Hematopoietic multipotent progenitor cell (in vitro differentiated cells): ENCODE results near the gene AANAT. TPM values are rescaled to one million over a fixed set of nuclear protein-coding genes. Genes with fewer than 3 reads are reported as not detected.

Source experiments
- DNase-seq, 3 donors: peaks; one replicate each; pipeline ENCODE4 v3.0.0-alpha.2; 2011 to 2015; ENCODE audit warnings: low read depth in 2 of 3, low spot score in 2 of 3
- total RNA-seq: library from RNA; depleted of rRNA; stranded (reverse); fragments of >200 nt; gene quantifications from one replicate; pipeline ENCODE4 v1.2.3, GENCODE V29; 2012

The AANAT gene
- total RNA-seq, 1 donor = under 0.01 TPM

DNA sequence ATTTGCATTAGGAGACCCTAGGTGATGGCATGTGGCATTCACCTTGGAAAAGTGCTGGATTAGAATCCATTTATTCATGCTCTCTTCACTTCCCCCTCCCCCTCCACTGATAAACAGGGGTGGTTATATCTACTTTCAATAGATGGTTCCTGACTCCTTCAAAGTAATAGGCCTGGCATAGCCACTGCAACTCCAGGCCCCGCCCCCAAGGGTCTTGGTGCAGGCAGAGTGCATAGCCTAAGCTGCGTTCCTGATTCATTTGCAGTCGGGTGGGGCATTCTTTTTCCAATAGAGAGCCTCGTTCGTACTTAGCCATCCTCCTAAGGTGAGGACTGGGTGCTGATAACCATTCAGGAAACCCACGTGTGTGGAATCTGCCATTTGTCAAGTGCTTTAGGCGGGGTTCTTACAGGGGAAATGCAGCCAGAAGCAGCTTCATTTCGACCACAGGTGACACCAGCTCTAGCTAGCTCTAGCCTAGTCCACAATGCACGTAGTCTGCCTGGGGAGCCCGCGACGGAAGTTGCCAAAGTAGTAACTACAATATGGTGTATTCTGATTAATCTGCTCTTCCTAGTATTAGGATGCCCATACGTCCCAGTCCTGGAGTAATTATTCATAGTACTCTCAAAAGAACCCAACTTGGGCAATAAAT lies 25.6 kb upstream of the AANAT start:
- DNase-seq = no peak

GRCh38 chr17:76442341-76443338 lies 24.8 kb upstream of the AANAT start:
- DNase-seq = peak in 2 of 3 donors; percentile 30 to 40

GRCh38 chr17:76444518-76445311 lies 22.7 kb upstream of the AANAT start:
- no peak for DNase-seq

- DNase-seq = no peak
Observed at GRCh38 chr17:76445697-76446448, 21.5 kb upstream of the AANAT start.

- DNase-seq = no peak
Observed at GRCh38 chr17:76446449-76447231, 20.8 kb upstream of the AANAT start.

- no peak for DNase-seq
Observed at GRCh38 chr17:76447931-76448652, 19.3 kb upstream of the AANAT start.

DNA sequence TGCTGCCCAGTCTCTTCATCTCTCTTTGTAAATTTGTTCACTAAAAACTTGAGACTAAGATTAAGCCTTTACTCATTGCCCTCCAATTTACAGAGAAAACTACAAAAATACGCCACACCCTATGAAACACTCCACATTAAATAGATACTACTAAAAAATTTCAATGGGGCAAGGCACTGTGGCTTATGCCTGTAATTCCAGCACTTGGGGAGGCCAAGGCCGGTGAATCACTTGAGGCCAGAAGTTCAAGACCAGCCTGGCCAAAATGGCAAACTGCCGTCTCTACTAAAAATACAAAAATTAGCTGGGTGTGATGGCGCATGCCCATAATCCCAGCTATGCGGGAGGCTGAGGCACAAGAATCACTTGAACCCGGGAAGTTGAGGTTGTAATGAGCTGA lies 18.3 kb upstream of the AANAT start:
- DNase-seq = no peak

GRCh38 chr17:76451506-76451905 lies 15.9 kb upstream of the AANAT start:
- no peak for DNase-seq

- DNase-seq = peak in 1 of 3 donors; percentile 32
Observed at GRCh38 chr17:76452127-76452659, 15.2 kb upstream of the AANAT start.

DNA sequence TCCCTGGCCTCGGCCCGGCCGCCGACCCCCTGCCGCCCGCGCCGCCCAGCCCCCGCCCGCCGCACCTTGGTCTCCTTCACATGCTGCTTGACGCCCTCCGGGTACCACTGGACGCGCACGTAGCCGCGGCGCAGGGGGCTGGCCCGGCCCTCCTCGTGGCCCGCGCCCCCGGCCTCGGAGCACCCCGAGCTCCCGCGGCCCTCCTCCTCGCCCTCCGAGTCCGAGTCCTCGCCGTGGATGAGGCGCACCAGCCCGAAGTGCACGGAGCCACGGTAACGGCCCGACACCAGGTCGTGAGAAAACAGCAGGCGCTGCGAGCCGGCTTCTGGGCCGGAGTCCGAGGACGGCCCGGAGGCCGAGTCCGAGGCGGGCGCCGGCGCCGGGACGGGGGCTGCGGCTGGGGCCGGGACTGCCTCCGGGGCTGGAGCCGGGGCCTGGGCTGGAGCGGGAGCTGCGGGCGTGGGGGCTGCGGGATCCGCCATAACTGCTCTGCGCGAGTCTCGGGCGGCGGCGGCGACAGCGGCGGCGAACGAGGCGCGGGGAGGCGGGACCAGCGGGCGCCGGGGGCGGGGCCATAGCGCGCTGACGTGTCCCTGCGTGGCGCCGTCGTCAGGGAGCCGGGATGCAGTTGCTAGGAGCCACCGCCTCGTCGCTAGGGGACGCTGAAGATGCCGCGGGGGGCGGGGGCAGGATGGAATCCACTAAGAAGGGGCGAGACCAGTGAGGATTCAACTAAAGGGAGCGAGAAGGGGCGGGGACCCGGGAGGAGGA lies 14.6 kb upstream of the AANAT start, which contains the start of gene UBE2O:
TSS of gene UBE2O (minus strand) at position 493 of the 771 bp plus-strand sequence. CDS start at position 482, 11 bp downstream.
- DNase-seq = peak; percentile 84 to 92 (median 90)

DNA sequence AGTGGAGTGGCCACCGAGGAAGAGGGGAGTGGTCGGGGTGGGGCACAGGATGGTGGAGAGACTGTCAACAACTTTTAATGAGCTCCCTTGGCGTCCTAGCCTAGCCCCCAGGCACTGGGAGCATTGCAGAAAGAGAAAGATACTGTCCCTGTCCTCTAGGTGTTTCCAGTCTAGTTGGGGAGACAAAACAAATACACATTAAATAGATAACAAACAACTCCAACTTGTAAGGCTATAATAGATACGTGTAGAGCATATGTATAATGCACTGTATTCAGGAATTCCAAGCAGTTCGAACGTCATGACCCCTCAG lies 14.0 kb upstream of the AANAT start:
- no peak for DNase-seq

GRCh38 chr17:76458580-76459490 lies 8.6 kb upstream of the AANAT start:
- peak in 1 of 3 donors; percentile 65 for DNase-seq

GRCh38 chr17:76459674-76460073 lies 7.7 kb upstream of the AANAT start:
- no peak for DNase-seq

GRCh38 chr17:76461765-76462555 lies 5.4 kb upstream of the AANAT start:
- DNase-seq = no peak

GRCh38 chr17:76462556-76463290 lies 4.7 kb upstream of the AANAT start:
- DNase-seq = no peak
